ENCODE measurements around the gene PPME1.

PPME1 gene

GRCh38 chr11:74196781-74197486, 25.8 kb downstream of the PPME1 start:
- Histone ChIP-seq H3K27ac (ENCODE audit: low read length) (no peak overlapping the region), H3K27me3 (ENCODE audit: low read depth, low read length) (no peaks in the 10 kb centered on the region), H3K4me3 (ENCODE audit: low read depth in 1 of 2, low read length in 2 of 2) (no peak overlapping the region), H3K4me1 (ENCODE audit: control insufficient read depth in 1 of 2, insufficient read depth in 2 of 2, low read length in 2 of 2) (no peaks in the 10 kb centered on the region), H3K9me3 (ENCODE audit: control insufficient read depth in 1 of 2, low read length in 2 of 2) (no peaks in the 10 kb centered on the region), H3K36me3 (ENCODE audit: control insufficient read depth in 1 of 2, insufficient read depth in 2 of 2, low read length in 2 of 2) (no peaks in the 10 kb centered on the region)

- H3K36me3 ChIP-seq (ENCODE audit: control insufficient read depth in 1 of 2, insufficient read depth in 2 of 2, low read length in 2 of 2) = peaks cover 23 to 27% of the 10 kb centered on the region in 2 donors
- H3K9me3 ChIP-seq (ENCODE audit: control insufficient read depth in 1 of 2, low read length in 2 of 2) = no peaks in the 10 kb centered on the region
- no peak overlapping the region for H3K27ac ChIP-seq (ENCODE audit: low read length)
- no peaks in the 10 kb centered on the region for H3K4me1 ChIP-seq (ENCODE audit: control insufficient read depth in 1 of 2, insufficient read depth in 2 of 2, low read length in 2 of 2)
- no peaks in the 10 kb centered on the region for H3K27me3 ChIP-seq (ENCODE audit: low read depth, low read length)
- H3K4me3 ChIP-seq (ENCODE audit: low read depth in 1 of 2, low read length in 2 of 2) = no peak overlapping the region
Measured at GRCh38 chr11:74203966-74204365, 32.9 kb downstream of the PPME1 start.

- no peak overlapping the region for H3K27ac ChIP-seq (ENCODE audit: low read length)
- no peak overlapping the region for H3K4me3 ChIP-seq (ENCODE audit: low read depth in 1 of 2, low read length in 2 of 2)
- H3K27me3 ChIP-seq (ENCODE audit: low read depth, low read length) = no peaks in the 10 kb centered on the region
- H3K4me1 ChIP-seq (ENCODE audit: control insufficient read depth in 1 of 2, insufficient read depth in 2 of 2, low read length in 2 of 2) = no peaks in the 10 kb centered on the region
- peaks cover 27 to 28% of the 10 kb centered on the region in 2 donors for H3K36me3 ChIP-seq (ENCODE audit: control insufficient read depth in 1 of 2, insufficient read depth in 2 of 2, low read length in 2 of 2)
- H3K9me3 ChIP-seq (ENCODE audit: control insufficient read depth in 1 of 2, low read length in 2 of 2) = no peaks in the 10 kb centered on the region
Measured at GRCh38 chr11:74204701-74205100, 33.6 kb downstream of the PPME1 start.

- no peaks in the 10 kb centered on the region for H3K4me1 ChIP-seq (ENCODE audit: control insufficient read depth in 1 of 2, insufficient read depth in 2 of 2, low read length in 2 of 2)
- no peak overlapping the region for H3K27ac ChIP-seq (ENCODE audit: low read length)
- H3K4me3 ChIP-seq (ENCODE audit: low read depth in 1 of 2, low read length in 2 of 2) = no peak overlapping the region
- peaks cover 27 to 33% of the 10 kb centered on the region in 2 donors for H3K36me3 ChIP-seq (ENCODE audit: control insufficient read depth in 1 of 2, insufficient read depth in 2 of 2, low read length in 2 of 2)
- no peaks in the 10 kb centered on the region for H3K27me3 ChIP-seq (ENCODE audit: low read depth, low read length)
- no peaks in the 10 kb centered on the region for H3K9me3 ChIP-seq (ENCODE audit: control insufficient read depth in 1 of 2, low read length in 2 of 2)
Measured at GRCh38 chr11:74205181-74205580, 34.1 kb downstream of the PPME1 start.

GRCh38 chr11:74206746-74207145, 35.7 kb downstream of the PPME1 start:
- Histone ChIP-seq H3K36me3 (ENCODE audit: control insufficient read depth in 1 of 2, insufficient read depth in 2 of 2, low read length in 2 of 2) (peaks cover 27 to 37% of the 10 kb centered on the region in 2 donors), H3K27ac (ENCODE audit: low read length) (no peak overlapping the region), H3K4me1 (ENCODE audit: control insufficient read depth in 1 of 2, insufficient read depth in 2 of 2, low read length in 2 of 2) (no peaks in the 10 kb centered on the region)

GRCh38 chr11:74208507-74208906, 37.4 kb downstream of the PPME1 start:
- no peaks in the 10 kb centered on the region for H3K4me1 ChIP-seq (ENCODE audit: control insufficient read depth in 1 of 2, insufficient read depth in 2 of 2, low read length in 2 of 2)
- H3K9me3 ChIP-seq (ENCODE audit: control insufficient read depth in 1 of 2, low read length in 2 of 2) = no peaks in the 10 kb centered on the region
- H3K27ac ChIP-seq (ENCODE audit: low read length) = no peak overlapping the region
- H3K4me3 ChIP-seq (ENCODE audit: low read depth in 1 of 2, low read length in 2 of 2) = no peak overlapping the region
- H3K36me3 ChIP-seq (ENCODE audit: control insufficient read depth in 1 of 2, insufficient read depth in 2 of 2, low read length in 2 of 2) = peaks cover 32 to 49% of the 10 kb centered on the region in 2 donors
- H3K27me3 ChIP-seq (ENCODE audit: low read depth, low read length) = no peaks in the 10 kb centered on the region

More at GRCh38 chr11:74206746-74207145, 35.7 kb downstream of the PPME1 start:
- Histone ChIP-seq H3K4me3 (ENCODE audit: low read depth in 1 of 2, low read length in 2 of 2) (no peak overlapping the region), H3K9me3 (ENCODE audit: control insufficient read depth in 1 of 2, low read length in 2 of 2) (no peaks in the 10 kb centered on the region), H3K27me3 (ENCODE audit: low read depth, low read length) (no peaks in the 10 kb centered on the region)

GRCh38 chr11:74212533-74212932, 41.4 kb downstream of the PPME1 start:
- Histone ChIP-seq H3K4me3 (ENCODE audit: low read depth in 1 of 2, low read length in 2 of 2) (no peak overlapping the region), H3K9me3 (ENCODE audit: control insufficient read depth in 1 of 2, low read length in 2 of 2) (no peaks in the 10 kb centered on the region), H3K27me3 (ENCODE audit: low read depth, low read length) (no peaks in the 10 kb centered on the region), H3K36me3 (ENCODE audit: control insufficient read depth in 1 of 2, insufficient read depth in 2 of 2, low read length in 2 of 2) (peaks cover 13 to 32% of the 10 kb centered on the region in 2 donors), H3K27ac (ENCODE audit: low read length) (no peak overlapping the region), H3K4me1 (ENCODE audit: control insufficient read depth in 1 of 2, insufficient read depth in 2 of 2, low read length in 2 of 2) (no peaks in the 10 kb centered on the region)

- Histone ChIP-seq H3K36me3 (ENCODE audit: control insufficient read depth in 1 of 2, insufficient read depth in 2 of 2, low read length in 2 of 2) (peaks cover 0 to 4% of the 10 kb centered on the region in 2 donors), H3K4me3 (ENCODE audit: low read depth in 1 of 2, low read length in 2 of 2) (no peak overlapping the region), H3K27ac (ENCODE audit: low read length) (no peak overlapping the region), H3K4me1 (ENCODE audit: control insufficient read depth in 1 of 2, insufficient read depth in 2 of 2, low read length in 2 of 2) (no peaks in the 10 kb centered on the region), H3K27me3 (ENCODE audit: low read depth, low read length) (no peaks in the 10 kb centered on the region), H3K9me3 (ENCODE audit: control insufficient read depth in 1 of 2, low read length in 2 of 2) (no peaks in the 10 kb centered on the region)
Measured at GRCh38 chr11:74220376-74220775, 49.3 kb downstream of the PPME1 start.

GRCh38 chr11:74221816-74222215, 50.7 kb downstream of the PPME1 start:
- H3K36me3 ChIP-seq (ENCODE audit: control insufficient read depth in 1 of 2, insufficient read depth in 2 of 2, low read length in 2 of 2) = peaks cover 0 to 4% of the 10 kb centered on the region in 2 donors
- H3K4me3 ChIP-seq (ENCODE audit: low read depth in 1 of 2, low read length in 2 of 2) = no peak overlapping the region
- no peak overlapping the region for H3K27ac ChIP-seq (ENCODE audit: low read length)
- H3K27me3 ChIP-seq (ENCODE audit: low read depth, low read length) = no peaks in the 10 kb centered on the region
- no peaks in the 10 kb centered on the region for H3K4me1 ChIP-seq (ENCODE audit: control insufficient read depth in 1 of 2, insufficient read depth in 2 of 2, low read length in 2 of 2)
- H3K9me3 ChIP-seq (ENCODE audit: control insufficient read depth in 1 of 2, low read length in 2 of 2) = no peaks in the 10 kb centered on the region

- Histone ChIP-seq H3K4me1 (ENCODE audit: control insufficient read depth in 1 of 2, insufficient read depth in 2 of 2, low read length in 2 of 2) (no peaks in the 10 kb centered on the region), H3K27me3 (ENCODE audit: low read depth, low read length) (no peaks in the 10 kb centered on the region), H3K4me3 (ENCODE audit: low read depth in 1 of 2, low read length in 2 of 2) (no peak overlapping the region), H3K27ac (ENCODE audit: low read length) (no peak overlapping the region), H3K36me3 (ENCODE audit: control insufficient read depth in 1 of 2, insufficient read depth in 2 of 2, low read length in 2 of 2) (peaks cover 8 to 11% of the 10 kb centered on the region in 2 donors), H3K9me3 (ENCODE audit: control insufficient read depth in 1 of 2, low read length in 2 of 2) (no peaks in the 10 kb centered on the region)
Measured at GRCh38 chr11:74225565-74225964, 54.5 kb downstream of the PPME1 start.

- Histone ChIP-seq H3K9me3 (ENCODE audit: control insufficient read depth in 1 of 2, low read length in 2 of 2) (no peaks in the 10 kb centered on the region), H3K27ac (ENCODE audit: low read length) (no peak overlapping the region), H3K4me3 (ENCODE audit: low read depth in 1 of 2, low read length in 2 of 2) (no peak overlapping the region), H3K27me3 (ENCODE audit: low read depth, low read length) (no peaks in the 10 kb centered on the region), H3K4me1 (ENCODE audit: control insufficient read depth in 1 of 2, insufficient read depth in 2 of 2, low read length in 2 of 2) (no peaks in the 10 kb centered on the region), H3K36me3 (ENCODE audit: control insufficient read depth in 1 of 2, insufficient read depth in 2 of 2, low read length in 2 of 2) (peaks cover 13 to 24% of the 10 kb centered on the region in 2 donors)
Measured at GRCh38 chr11:74226907-74227306, 55.8 kb downstream of the PPME1 start.
